Right kidney (tissue), 1 donor: ENCODE data around the gene RREB1.

ENCODE experiments used
- DNase-seq: peaks from one replicate; pipeline ENCODE4 v3.0.0-alpha.2; 2016

The RREB1 gene

DNA sequence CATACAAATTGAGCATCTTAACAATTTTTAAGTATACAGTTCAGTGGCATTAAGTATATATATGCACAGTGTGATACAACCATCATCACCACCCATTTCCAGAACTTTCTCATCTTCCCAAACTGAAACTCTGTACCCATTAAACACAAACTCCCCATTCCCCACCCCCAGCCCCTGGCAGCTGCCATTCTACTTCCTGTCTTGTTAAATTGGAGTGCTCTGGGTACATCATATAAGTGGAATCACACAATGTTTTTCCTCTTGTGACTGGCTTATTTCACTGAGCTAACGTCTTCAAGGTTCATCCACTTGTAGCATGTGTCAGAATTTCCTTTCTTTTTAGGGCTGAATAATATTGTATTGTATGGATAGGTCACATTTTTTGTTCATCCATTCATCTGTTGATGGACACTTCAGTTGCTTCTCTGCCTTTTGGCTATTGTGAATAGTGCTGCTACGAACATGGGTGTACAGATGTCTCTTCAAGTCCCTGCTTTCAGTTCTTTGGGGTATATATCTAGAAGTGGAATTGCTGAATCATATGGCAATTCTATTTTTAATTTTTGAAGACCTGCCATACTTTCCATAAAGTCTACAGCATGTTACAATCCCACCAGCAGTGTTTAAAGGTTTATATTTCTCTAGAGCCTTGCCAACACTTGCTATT lies 19.6 kb upstream of the RREB1 start:
- DNase-seq = no peak

DNA sequence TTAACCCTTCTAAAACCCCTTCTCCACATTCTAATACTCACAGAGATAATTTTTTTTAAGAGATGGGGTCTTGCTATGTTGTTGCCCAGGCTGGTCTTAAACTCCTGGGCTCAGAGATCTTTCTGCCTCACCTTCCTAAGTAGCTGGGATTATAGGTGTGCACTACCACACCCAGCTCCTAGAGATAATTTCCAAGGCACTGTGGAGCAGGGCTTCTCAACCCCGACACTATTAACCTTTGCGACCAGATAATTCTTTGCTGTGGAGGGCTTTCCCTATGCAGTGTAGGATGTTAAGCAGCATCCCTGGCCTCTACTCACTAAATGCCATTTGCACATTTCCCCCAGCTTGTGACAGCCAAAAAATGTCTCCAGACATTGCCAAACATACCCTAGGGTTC lies 8.8 kb upstream of the RREB1 start:
- no peak for DNase-seq

DNA sequence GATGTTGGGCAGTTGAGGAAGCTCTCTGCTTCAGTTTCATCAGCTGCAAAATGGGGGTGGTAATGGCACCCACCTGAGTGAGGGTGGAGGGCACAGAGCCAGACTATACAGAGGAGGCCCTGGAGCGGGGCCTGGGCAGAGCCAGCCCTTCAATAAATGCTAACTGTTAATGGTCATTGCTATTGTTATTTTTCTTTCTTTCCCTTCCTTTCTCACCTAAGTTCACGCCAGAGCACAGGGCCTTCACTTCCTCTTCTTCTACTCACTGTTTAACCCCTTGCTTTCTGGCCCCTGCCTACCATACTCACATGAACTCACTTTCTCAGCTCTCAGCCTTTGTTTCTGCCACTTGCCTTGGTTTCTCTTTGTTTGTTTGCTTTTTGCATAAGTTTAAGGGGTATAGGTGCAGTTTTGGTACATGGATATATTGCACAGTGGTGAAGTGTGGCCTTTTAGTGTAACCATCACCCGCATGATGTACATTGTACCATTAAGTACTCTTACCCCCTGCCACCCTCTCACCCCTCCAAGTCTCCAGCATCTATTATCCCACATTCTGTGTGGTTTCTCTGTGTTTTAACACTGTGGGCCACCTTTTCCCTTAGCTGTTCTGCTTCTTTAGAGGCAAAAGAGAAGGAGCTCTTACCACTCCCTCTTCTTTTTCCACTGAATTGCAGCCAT lies 7.5 kb upstream of the RREB1 start:
- DNase-seq = no peak

DNA sequence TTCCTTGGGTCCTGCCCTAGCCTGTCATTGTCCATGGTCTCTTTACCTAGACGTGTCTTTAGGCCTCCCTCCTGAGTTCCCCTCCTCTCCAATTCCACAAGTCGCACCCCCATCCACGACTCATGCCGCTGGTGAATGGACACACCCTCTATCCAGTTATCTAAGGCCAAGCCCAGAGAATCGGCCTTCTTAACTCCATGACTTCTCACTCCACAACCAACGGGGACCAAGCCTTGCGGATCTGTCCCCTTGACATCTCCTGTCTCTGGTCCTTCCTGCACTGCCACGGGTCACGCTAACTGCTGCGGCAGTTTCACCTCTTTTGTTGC lies 7.0 kb upstream of the RREB1 start:
- DNase-seq = no peak

DNA sequence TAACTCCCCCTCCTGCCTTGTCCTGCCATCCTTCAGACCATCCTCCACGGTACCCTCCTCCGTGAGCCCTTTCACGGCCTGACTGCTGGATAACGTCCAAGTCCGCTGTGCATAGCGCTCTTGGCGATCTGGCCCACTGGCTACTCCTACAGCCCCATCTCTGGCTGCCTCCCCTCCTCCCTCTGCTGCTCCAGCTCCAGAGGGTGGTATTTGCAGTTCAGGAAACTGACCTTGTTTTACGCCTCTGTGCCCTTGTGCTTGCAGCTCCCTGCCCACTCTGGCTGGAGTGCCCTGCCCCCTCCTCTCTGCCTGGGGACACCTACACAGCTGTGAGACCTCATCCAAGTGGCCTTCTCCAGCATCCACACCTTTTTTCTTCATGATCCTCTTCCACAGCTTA lies 6.5 kb upstream of the RREB1 start:
- DNase-seq = peak; percentile 50

DNA sequence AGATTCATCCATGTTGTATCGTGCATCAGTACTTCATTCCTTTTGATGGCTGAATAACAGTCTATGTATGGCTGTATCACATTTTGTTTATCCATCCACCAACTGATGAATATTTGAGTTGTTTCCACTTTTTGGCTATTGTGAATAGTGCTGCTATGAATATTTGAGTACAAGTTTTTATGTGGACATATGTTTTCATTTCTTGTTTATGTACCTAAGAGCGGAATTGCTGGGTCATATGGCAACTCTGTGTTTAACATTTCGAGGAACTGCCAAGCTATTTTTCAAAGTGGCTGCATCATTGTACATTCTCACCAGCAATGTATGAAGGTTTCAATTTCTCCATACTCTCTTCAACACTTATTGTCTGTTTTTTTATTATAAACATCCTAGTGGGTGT lies 3.0 kb upstream of the RREB1 start:
- no peak for DNase-seq

DNA sequence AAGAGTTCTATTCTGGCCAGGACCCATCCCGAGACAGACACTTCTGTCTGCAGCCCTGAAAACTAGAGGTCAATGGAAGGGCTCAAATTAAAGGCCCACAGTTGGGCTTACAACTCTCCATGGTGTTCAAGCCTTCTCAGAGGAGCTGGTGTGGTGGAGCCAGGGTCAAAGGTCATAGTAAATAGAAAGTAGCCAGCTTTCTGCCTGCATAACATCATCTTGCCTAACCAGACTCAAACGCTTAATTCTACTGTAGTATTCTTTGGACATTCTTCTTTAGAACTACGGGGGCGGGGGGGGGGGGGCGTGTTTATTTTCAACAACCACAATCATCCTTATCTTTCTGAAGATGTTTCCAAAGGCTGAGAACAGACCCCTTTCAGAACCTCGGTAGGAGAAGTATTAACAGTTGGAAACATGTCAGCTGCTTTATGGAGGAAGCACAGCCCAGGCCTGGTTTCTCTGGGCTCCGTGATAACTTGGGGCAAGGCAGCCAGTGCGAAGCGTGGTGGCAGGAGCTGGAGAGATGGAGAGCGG lies 1.5 kb upstream of the RREB1 start:
- no peak for DNase-seq

DNA sequence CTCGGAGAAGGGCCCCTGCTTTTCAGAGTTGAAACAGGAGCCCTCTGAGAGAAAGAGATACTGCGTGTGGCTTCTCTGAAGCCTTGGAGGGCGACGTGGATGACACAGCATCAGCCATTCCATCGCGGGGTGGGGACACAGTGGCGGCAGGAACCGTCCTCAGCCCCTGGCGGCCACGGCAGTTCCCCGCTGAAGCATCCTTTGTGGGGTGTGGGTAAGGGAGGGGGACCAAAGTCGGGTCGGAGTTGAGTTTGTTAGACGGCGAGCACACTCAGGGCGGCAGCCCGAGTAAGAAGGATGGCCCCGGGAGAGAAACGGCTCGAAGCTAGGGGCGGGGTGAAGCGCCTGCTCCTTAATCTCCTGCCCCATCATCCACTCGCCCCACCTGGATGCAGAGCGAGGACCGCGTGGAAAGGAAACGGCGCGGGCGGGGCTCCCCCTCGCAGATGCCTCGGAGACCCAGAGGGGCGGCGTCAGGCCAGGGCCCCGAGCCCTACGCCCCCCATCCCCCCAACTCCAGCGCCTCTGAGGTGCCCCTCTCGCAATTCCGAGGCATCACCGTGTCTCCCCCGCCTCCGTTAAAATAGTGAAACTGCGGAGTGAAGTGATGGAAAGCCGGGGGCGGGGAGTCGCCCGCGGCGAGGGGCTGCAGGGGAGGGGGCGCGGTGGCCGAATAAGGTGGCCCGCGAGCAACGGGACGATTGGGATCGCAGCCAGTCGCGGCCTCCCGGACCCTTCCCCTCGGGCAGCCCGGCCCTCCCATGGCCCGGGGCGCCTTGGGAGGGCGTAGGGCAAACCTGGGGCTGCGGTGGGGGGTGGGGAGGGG lies 796 bp upstream of the RREB1 start:
- DNase-seq = peak; percentile 69

DNA sequence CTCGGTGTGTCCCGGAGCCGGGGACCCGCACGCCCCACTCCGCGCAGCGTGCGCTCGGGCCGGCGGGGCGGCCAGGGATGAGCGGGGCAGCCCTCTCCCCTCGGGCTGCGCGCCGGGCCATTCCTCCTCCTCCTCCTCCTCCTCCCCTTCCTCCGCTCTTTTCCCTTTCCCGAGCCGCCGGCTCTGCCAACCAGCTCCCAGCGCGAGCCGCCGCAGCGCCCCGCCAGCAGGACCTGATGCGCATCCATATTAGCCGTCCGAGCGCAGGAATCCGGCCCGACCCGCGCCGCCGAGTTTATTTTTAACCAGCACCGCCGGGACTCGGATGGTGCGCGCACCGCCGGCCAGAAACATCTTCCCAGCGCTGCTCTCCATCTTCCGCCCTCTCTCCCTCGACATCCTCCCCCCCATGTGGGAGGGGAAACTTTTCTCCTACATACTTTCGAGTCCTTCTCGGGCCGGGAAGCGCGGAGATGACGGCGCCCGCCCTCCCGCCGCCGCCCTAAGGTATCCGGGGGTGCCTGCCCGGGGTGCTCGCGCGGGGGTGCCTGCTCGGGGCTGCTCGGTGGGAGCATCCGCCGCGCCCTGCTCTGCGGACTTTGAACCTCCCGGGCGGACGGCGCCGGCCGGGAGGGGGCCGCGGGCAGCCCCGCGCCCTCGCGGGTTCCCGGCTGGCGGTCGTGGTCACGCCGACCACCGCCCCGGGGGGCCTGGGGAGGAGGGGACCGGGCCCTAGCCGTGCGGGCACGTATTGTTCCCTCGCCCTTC lies 619 bp downstream of the RREB1 start:
- peak; percentile 89 for DNase-seq

DNA sequence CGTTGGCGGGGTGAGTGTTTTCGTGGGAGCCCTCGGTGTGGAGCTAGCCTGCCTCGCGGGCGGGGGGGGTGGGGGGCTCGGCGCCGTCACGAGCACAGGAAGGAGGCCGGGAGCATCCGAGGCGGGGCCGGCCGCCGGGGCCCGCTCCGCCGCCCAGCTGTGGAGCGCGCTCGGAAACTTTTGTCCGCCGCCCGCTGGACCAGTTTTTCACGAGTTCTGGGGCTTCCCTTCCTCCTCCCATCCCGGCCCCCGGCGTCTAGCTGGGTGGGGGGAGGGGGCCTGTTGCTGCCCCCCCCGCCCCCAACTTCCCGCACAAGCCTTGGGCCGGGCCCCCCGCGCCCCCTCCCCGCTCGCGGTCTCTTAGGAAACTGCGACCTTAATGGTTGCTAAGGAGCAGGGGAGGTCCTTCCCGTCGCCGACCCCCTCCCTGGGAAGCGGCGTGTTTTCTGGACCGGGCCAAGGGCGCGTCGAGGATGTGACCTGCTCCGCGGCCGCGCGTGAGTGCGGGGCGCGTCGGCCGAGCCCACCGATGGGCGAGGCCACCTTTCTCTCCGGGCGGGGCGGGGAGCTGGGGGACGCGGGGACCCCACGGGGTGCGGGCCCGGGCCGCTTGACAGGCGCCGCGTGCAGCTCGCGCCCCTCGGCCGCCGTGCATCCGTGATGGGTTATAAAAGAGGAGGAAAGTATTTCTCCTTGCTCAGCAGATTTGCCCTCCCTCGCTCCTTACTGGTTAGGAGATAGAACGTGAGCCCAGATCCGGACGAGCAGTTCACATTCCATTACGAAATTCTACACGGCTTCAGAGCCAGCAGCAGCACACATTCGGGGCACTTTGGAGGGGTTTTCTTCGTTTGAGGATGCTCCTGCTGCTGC lies 1.4 kb downstream of the RREB1 start:
- DNase-seq = peak; percentile 59

DNA sequence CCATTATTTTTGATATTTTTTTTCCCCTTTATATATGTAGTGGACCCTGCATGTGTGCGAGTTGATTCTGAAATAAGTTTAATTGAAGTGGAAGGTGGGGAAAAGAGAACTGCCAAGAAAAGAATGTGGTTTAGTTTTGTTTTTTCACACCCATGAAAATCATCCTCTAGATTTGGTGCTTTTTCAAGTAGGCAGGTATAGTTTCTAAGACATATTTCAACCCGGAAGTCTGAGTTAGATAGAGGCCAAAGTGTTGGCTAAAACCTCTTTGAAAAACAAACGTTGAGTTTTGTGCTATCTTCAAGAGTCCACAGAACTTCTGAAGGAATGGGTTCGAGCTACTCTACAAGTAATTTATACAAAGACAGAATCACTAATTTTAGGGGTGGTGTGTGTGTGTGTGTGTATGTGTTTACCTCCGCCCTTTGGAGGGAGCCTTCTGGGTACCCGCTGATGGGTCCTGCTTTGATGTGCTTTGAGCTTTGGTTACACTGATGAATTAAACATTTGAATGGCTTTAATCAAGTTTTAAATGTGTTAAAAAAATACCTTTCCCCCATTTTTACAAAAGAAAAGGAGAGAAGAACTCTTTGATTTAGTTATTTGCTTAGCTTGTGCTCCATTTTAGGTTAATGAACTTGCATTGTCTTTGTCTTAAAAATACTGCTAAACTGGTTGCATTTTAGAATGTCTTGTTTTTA lies 2.5 kb downstream of the RREB1 start:
- DNase-seq = no peak

DNA sequence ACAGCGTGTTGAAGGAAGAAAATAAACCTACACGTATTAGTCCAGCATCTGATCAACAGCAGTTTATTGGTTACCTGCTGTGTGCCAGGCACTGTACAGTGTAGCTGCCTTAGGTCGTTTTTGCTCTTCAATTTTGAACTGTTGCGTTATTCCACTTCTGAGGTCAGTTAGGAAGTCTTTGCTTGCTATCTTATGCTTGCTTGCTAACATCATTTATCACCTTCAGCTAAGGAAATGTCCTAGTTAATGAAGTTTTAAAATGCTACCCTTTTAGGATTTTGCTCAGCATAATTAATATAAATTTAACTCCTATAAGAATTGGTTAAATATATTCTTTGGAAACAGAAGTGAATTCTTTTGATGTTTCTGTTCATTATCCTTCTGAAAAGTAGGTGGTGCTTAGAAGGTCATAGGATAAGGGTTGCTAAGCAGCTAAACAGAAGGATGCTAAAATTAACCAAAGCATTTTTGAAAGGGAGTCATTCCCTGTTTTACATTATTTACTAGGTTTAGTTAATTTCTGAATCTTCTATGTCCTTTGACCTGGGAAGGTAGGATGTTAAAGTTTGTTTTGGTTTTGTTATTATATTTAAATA lies 3.4 kb downstream of the RREB1 start:
- no peak for DNase-seq

DNA sequence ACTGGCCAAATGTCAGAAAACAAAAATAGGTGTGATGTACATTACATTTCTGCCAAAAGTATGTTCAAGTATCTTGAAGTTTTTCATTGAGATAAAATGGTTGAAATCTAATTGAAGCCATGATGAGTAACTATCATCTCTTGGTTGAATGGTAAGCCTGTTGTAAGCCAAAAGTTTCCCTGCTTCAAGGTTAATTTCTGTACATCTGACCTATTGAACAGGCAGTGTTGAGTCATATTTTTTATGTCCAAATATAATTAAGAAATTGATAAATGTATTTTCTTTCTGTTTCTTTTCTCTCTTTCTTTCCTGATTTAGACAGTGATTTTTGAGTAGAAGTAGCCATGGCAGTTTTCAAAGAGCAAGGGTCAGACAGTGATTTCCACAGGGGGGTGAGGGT lies 4.4 kb downstream of the RREB1 start:
- DNase-seq = no peak

DNA sequence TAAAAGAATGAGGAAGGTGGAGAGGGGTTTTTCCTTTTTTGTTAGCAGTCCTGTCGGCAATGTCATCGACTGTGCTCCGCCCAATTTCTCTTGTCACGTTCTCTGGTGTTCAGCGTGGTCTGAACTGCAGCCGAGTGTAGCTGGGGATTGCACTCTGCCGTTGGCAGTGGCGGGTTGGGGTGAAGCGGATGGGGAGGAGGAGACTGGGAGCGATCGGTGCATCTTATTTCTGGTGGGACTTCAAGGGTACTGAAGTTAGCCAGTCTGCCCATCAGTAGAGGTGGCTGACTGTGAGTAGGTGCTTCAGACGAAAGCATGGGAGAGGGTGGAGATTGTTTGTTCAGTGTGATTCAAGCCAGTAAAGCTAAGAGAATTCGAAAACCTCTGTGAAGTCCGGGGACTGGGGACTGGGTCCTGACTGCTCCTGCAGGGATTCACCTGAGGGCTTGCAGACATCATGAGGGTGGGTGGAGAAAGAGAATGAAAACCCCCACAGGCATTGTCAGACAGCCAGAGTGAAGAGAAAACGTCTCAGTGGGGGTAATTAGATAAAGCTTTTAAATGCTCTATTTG lies 5.1 kb downstream of the RREB1 start:
- no peak for DNase-seq

DNA sequence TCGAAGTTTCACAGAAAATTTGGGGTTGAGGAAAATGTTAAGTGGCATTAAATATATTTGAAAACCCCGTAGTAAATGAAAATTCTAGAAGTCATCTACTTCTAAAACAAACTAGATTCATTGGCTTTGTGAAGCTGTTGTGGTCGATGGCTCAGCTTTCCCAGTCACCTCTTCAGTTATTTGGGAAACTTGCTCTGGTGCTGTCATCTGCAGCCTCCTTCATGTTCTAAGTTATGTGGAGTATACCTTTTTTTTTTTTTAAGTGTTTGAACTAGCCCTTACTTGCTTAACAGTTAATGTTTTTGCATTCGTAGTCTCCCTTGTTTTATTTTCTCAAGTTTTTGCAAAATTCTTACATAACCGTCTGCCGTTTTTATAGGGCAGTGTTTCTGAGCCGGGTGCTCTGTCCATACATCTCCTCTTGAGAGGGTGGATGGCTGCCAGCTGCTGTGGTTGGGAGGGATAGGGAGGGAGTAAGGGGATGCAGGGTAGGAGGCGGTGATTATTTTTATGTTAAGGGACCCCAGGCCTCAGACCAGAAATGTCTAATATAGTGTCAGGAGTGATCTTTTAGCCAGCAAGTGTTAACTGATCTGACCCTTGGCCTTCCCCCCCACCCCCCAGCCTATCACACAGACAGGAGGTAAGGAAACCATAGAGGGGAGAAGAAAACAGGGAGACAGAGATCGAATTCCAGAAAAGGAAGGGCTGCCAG lies 7.1 kb downstream of the RREB1 start:
- DNase-seq = no peak

DNA sequence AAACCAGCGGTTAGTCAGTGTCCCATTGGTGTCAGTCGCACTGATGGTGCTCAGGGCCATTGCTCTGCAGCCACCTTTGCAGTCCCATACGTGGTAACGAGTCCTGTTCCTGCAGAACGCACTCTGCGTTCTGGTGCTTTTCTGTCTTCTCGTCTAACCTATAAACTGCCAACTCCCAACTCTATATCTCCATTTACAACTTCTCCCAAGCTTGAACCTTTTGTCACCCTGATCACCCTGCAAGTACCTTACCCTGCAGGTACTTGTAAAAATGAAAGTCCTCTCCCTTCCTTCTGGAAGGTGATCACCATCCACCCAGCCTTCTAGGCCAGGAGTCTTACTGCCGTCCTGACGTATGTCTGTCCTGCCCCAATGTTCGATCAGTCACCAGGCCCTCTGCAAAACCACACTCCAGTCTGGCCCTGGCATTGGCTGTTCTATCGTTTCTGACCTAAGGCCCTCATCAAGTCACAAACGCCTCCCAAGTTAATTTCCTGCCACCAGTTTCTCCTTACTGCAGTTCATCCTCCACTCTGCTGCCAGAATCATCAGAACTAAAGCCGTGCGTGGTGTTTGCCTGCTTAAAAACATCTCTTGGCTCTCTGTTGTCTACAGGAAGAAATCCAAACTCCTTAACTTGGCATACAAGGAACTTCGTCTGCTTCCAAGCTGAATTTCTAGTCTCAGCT lies 7.9 kb downstream of the RREB1 start:
- DNase-seq = no peak

DNA sequence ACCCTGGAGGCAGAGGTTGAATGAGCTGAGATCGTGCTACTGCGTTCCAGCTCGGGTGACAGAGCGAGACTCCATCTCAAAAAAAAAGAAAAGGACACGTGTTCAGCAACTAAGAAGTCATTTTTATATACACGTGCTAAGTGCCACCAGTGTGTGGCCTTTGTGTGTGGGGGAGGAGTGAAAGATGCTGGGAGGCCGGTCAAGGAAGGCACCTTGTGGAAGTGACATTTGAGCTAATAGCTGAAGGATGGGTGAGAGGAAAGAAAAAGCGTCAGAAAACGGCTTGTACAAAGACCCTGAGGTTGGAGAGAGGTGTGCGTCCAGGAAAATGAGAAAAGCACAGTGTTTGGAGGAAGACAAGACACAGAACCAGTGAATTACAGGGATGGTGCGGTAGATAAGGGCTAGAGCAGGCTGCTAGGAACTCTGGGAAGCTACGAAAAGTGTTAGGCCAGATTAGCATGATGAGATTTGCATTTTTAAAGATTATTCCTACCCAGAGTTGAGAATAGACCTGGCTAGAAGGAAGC lies 11.6 kb downstream of the RREB1 start:
- DNase-seq = no peak

DNA sequence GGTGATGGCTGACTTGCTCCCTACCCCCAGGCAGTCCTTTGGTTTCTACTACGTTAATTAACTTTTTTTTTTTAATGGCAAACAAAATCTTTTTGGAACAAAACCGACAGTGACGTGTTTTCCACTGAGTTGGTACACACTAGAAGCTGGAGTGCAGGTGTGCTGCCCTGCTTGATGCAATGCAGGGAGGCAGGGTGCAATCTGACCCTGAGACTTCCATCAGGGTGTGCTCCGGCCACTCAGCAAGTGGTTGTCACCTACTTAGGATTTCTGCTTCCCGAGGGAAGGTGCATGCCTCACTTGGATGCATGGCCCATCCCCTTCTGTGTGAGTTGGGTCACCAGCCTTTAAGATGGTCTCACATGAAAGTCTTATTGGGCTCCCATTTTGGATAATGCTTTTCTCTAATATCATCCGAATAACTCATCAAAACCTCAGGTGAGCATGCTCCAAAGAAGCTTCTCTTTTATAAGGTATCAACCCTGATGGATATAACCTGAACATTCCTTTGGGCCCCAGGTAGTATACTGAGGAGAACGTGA lies 14.0 kb downstream of the RREB1 start:
- DNase-seq = no peak
